Lower leg skin (tissue), 3 donors: Measurements from ENCODE around the gene MSH4.

ENCODE experiments used
- POLR2A ChIP-seq, 2 donors: fragments of 450-650 bp; IDR thresholded peaks; one replicate each; pipeline ENCODE4 v1.6.1; 2016 to 2017; ENCODE audit warnings: antibody characterized with exemption in 2 of 2, mild to moderate bottlenecking in 1 of 2, moderate library complexity in 1 of 2
- TF ChIP-seq, protein P1 (sequence below), 3 donors: fragments of 450-650 bp; IDR thresholded peaks; one replicate each; pipeline ENCODE4 v1.5.1; 2016; ENCODE audit warnings: antibody characterized with exemption in 3 of 3, mild to moderate bottlenecking in 3 of 3, moderate library complexity in 2 of 3

GRCh38 chr1:75861831-75862230, 65.1 kb downstream of the MSH4 start:
- TF ChIP-seq, protein P1, sequence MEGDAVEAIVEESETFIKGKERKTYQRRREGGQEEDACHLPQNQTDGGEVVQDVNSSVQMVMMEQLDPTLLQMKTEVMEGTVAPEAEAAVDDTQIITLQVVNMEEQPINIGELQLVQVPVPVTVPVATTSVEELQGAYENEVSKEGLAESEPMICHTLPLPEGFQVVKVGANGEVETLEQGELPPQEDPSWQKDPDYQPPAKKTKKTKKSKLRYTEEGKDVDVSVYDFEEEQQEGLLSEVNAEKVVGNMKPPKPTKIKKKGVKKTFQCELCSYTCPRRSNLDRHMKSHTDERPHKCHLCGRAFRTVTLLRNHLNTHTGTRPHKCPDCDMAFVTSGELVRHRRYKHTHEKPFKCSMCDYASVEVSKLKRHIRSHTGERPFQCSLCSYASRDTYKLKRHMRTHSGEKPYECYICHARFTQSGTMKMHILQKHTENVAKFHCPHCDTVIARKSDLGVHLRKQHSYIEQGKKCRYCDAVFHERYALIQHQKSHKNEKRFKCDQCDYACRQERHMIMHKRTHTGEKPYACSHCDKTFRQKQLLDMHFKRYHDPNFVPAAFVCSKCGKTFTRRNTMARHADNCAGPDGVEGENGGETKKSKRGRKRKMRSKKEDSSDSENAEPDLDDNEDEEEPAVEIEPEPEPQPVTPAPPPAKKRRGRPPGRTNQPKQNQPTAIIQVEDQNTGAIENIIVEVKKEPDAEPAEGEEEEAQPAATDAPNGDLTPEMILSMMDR (IDR thresholded peaks at IDR 0.05): no peak
- no peak for TF ChIP-seq POLR2A (IDR thresholded peaks at IDR 0.05)
